Femur (tissue), 1 donor: ENCODE results near the gene SOD2.
"Not testable (repeated sequence)": the region's sequence is repeated elsewhere in the genome, so short reads cannot be mapped to it uniquely, and the experiment has no call there.

Source experiments
- DNase-seq: peaks from one replicate; pipeline ENCODE4 v3.0.0-alpha.2; 2017

Gene SOD2

DNA sequence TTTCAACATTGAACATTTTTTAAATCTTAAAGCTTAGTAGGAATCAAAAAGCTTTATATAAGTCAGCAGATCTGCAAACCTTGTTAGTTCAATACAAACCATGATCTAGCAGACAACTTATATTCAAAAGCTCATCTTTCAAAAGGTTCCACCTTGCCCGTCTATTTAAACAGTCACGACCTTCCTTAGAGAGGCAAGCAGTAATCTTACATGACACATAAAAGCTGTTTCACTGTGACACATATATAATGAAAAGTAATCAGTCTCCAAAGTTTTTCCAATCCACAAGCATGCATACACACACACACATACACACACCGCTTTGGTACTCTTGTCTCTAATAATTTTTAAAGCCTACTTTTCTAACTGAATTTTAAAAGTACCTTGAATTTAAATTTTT is 12.9 kb downstream of the SOD2 start:
- no peak for DNase-seq

GRCh38 chr6:159679091-159680077 is 13.7 kb downstream of the SOD2 start:
- no peak for DNase-seq

- no peak for DNase-seq
Measured at GRCh38 chr6:159678574-159678973, 14.5 kb downstream of the SOD2 start.

DNA sequence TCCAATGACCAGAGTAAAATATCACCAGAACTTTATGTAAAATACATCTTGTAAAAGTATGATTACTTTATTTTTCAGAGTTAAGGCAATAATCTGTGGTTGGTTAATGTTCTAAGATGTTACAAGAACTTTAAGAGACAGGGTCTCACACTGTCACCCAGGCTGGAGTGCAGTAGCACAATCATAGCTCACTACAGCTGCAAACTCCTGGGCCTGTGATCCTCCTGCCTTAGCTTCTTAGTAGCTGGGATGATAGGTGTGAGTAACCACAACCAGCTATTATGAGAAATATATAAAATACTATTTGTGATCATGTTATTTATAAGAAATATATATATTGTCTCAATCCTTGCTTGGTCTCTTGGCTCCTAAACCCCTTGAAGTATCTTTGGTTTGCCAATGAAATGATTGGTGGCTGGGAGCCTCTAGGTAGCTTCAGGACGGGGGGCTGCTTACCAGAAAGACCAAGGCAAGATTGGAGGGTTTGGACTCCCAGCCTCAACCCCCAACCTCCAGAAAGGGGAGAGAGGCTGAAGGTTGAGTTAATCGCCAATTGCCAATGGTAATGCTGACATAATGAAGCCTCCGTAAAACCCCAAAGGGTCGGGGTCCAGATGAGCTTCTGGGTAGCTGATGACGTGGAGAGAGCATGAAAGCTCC is 15.4 kb downstream of the SOD2 start:
- DNase-seq: no peak

GRCh38 chr6:159676890-159677505 is 16.0 kb downstream of the SOD2 start:
- DNase-seq: no peak

DNA sequence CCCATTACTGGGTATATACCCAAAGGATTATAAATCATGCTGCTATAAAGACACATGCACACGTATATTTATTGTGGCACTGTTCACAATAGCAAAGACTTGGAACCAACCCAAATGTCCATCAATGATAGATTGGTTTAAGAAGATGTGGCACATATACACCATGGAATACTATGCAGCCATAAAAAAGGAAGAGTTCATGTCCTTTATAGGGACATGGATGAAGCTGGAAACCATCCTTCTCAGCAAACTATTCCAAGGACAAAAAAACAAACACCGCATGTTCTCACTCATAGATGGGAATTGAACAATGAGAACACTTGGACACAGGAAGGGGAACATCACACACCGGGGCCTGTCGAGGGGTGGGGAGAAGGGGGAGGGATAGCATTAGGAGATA is 16.8 kb downstream of the SOD2 start:
- not testable (repeated sequence) for DNase-seq

GRCh38 chr6:159665868-159666635 is 27.0 kb downstream of the SOD2 start:
- DNase-seq: no peak

GRCh38 chr6:159663368-159663889 is 29.6 kb downstream of the SOD2 start:
- not testable (repeated sequence) for DNase-seq

- not testable (repeated sequence) for DNase-seq
Measured at GRCh38 chr6:159661977-159662376, 31.1 kb downstream of the SOD2 start.

DNA sequence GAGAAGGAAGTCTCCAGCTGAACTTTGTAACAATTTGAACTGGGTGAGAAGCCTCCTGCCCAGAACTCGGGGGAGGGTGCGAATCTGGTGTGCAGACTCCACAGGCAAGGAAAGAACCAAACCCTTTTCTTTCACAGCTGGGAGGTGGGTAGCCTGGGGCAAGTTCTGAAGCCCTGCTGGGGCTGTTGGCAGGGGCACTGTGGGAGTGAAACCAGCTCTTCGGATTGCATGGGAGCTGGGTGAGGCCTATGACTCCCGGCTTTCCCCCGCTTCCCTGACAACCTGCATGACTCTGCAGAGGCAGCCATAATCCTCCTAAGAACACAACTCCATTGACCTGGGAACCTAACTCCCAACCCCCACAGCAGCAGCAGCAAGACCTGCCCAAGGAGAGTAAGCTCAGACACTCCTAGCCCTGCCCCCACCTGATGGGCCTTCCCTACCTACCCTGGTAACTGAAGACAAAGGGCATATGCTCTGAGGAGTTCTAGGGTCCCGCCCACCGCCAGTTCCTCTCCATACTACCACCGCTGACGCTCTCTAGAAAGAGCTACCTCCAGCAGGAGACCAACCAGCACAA is 37.5 kb downstream of the SOD2 start:
- no peak for DNase-seq

GRCh38 chr6:159654483-159655098 is 38.5 kb downstream of the SOD2 start:
- no peak for DNase-seq

- DNase-seq: no peak
Measured at GRCh38 chr6:159650314-159650713, 42.7 kb downstream of the SOD2 start.

DNA sequence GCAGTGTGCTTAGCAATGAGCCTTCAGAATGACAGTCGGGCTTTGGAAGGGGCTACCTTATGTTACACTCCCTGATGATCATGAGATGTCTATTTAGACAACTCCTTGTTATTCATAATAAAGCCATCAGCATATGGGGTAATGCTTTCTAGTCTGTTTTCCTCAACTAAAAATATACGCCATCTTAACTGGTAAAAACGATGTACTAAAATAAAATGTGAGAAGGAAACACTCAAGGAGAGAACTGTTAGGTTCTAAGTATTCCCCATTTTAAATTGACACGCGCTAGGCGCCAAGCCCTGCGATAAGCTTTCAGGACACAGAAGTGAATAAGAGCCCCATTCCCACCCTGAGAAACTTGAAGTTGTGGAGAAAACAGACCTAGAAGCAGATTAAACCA is 43.6 kb downstream of the SOD2 start:
- no peak for DNase-seq

- no peak for DNase-seq
Measured at GRCh38 chr6:159646733-159647132, 46.3 kb downstream of the SOD2 start.

DNA sequence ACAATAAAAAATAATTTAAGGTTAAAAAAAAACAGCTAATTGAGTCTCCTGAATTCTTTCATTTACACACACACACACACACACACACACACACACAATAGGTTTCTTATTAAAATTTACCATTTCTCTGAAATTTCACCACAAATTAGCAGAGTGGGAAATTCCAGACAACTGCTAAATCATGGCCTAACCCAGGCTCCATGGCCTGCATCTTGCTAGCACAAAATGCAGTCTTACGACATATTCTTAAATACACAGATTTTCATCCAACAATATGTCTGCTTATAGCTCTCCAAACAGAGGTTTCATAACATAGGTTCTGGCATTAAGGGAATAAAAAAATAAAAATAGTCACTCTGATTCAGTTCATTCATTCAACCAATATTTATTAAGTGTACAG is 46.9 kb downstream of the SOD2 start:
- DNase-seq: no peak

GRCh38 chr6:159645640-159646039 is 47.4 kb downstream of the SOD2 start:
- DNase-seq: no peak
